ENCODE measurements around the gene MED26.

MED26 gene

DNA sequence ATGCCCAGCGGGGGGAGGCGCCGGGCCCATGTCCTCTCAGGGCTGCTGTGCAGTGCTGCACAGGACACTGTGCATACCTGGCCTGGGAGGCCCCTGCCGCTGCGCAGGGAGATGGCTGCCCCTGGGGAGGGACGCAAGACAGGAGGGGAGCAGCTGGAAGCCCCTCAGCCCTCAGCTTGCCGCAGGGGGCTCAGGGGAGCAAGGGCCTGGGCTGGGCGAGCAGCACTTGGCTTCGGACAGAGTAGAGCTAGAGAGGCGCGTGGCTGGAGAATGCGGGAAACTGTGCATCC is 96.7 kb downstream of the MED26 start:
- DNase-seq = no peak

DNA sequence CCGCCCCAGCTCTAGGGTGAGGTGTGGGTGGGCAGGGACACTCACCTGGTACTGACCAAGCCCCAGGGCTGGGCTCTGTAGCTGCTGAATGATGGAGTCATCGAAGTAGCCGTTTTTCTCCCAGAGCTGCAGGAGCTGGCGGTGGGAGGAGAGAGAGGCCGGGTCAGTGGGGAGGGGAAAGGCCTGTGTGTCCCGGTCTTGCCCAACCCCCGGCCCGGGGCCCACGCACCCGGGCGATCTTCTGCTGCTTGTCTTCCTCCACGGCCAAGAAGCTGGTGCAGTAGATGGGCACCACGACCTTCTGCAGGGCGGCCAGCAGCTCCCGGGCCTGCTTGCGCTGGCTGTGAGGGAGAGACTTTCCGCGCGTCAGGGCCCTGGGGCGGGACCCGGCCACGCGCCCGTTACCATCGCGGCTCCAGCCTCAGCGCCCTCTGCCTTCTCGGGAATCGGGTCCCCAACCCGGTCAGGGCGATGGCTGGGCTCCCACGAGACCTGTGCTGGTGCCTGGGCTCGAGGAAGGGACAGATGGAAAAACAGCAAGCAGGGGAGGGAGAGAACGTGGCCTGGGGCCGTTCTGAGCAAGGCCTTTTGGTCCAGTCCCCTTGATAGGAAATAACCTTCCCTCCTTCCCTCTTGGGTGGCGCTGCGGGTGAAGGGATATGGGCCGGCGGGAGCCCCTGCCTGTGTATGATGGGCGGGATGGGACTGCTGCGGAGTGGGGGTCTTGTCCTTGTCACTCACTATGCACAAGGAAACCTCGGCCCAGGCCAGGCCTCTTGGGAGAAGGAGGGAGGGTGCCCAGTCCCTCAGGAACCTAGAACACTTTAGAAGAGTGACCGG is 97.2 kb downstream of the MED26 start:
- DNase-seq = no peak

DNA sequence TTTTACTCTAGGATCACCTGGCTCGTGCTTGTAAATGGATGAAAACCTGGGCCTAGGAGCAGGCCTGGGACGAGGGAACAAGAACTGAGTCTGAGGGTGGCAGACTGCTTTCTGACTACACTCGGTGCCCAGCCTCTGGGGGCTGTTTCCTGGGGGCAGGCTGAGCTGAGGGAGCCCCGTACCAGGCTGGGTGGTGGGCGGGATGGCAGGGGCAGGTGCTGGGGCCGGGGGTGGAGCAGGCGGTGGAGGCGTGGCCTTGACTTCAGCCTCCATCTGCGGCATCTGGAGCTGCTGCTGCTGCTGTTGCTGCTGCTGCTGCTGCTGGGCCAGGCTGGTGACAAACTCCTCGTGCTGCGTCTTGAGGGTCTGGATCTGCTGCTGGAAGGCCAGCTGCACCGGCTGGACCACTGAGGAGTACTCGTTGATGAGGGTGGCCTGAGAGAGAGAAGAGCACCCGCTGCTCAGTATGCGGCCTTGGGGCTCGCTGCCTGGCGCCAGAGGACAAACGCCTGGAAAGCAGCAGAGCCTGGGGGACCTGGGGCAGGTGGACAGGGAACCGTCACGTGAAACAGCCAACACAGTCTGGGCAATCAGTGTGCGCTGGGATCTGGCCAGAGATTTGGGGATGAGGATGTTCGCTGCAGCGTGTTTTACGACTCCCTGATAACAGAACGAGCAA is 98.4 kb downstream of the MED26 start:
- no peak for DNase-seq

DNA sequence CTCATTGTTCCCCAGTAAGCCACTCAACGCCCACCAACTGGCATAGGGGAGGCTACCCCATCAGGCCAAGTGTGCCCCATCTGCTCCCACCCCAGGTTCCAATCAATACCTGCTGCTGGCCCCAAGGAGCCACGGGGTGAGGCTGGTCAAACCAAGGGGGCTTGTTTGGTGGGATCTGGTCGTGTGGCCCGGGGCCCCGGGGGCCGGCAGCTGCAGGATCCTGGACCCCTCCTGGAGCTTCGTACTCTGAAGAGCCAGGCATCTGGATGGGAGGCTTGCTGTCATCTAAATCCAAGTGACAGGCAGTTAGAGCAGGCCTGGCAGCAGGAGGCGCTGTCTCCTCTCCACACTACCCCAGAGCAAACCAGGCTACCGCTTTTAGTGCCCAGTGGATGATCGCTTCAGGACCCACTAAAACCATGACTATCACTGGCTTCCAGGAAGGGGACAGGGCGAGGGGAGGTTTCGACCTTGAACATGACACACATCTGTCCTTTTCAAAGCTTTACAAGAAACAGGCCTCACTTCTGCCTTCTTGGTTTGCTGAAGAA is 100.0 kb downstream of the MED26 start:
- DNase-seq = no peak

DNA sequence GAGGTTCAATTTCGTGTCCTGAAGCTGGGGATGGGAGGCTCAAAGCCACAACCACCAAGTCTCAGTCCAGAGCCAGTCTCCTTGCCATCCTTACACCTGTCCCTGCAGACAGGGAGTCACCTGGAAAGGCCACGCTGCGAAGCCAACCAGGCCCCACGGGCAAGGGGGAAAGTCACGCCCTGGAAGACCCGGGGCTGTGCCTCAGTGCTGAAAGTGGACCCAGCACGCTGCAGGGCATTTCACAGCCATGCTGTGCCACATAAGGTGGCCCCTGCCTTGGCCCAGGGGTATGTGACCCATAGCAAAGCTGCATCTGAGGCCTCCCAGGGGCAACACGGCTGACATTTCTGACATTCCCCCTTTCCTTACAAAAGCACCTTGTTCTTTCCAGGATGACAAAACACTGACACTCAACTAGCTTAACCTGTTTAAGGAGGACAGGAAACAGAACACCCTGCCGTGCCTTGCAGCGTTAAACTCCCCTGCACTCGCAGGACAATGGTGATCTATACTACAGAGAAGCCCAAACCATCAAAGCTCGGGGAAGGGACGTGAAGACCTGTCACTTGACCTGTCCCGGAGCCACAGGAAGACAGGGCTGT is 100.6 kb downstream of the MED26 start:
- DNase-seq = no peak

DNA sequence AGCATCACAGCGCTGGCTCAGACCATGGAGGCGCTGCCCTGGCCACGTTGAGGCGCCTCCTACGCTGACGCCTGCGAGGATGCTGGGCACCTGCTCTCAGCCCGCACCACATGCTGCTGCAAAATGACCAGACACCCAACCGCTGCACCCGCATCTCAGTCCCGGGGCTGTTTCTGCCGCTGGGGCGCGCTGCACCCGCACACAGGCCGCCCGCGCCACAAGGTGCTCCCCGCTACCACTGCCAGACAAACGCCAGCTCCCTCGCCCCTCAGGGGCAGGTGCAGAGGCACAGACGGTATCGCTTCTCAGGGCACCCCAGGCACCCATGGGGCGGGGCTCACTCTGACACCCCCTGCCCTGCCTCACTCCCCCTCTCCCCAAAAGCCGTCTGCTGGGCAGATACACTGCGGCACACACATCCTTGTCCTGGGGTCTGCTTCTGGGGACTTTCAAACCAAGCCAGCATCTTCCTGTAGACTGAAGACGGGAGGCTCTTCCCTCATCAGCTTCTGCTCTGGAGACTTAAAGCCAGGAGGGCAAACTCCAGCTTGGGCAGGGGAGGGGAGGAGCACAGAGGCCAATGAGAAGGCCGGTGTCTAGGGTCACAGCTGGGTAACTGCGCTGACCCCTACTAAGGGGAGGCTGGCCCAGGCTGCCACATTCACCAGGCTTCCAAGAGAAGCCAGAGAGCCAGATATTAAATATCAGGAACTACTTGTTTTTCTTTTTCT is 102.1 kb downstream of the MED26 start:
- no peak for DNase-seq

DNA sequence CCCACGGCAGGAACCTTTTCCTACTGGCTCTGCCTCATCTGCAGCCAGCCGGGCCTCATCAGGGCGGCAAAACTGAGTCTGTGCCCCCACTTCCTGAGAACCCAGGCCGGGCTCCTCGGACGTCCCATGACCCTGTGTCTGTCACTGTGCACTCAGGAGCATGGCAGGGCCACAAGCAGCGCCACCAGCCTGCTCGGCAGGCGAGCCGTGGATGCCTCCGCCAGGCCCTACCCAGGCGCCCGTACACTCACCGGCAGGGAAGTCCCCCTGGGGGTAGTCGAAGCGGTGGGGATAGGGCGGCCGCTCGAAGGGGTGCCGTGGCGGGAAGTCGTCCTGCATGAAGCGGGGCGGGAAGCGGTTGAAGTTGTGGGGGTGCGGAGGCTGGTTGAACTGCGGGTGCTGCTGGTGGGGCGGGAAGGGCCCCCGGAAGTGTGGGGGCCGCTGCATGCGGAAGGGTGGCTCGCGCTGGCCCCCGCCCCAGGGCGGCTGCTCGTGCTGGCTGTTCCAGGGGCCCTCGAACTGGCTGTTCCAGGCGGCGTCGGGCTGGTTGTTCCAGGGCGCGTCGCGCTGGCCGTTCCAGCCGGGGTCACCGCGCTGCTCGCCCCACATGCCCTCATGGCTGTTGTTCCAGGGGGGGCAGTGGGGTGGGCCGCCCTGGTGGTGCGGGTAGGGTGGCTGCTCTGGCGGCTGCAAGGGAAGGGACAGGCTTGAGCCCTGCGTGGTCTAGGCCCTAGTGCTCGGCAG is 102.8 kb downstream of the MED26 start:
- DNase-seq = no peak
